GM19025 (cell line): ENCODE data around the gene ANO4.
"Not testable (repeated sequence)": the region's sequence is repeated elsewhere in the genome, so short reads cannot be mapped to it uniquely, and the experiment has no call there.

ENCODE experiments used
- ATAC-seq: cut with Tn5 transposase; IDR thresholded peaks from one replicate; pipeline ENCODE4 v1.9.1; 2021; ENCODE audit warnings: mild to moderate bottlenecking, low read depth, moderate library complexity; ENCODE audit not compliant: unreplicated experiment

The ANO4 gene

DNA sequence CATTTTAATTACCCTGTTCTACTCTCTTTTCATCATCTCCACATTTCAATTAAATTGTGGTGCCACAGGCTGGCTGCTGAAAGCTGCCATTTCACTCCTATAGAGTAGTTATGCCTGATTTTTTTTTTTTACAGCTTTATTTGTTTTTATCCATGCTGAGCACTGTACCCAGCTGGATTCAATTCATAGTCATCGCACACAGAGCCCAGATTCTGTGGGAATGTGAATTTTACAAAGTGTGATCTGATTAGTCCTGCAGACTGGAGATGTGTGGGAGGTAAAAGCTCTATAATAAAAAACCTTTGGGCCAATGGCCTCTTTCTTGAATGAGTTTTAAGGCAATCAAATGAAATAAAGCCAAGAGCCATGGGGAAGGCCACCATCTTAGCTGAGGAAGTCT, 190.2 kb downstream of the ANO4 start:
- ATAC-seq, result no peak

DNA sequence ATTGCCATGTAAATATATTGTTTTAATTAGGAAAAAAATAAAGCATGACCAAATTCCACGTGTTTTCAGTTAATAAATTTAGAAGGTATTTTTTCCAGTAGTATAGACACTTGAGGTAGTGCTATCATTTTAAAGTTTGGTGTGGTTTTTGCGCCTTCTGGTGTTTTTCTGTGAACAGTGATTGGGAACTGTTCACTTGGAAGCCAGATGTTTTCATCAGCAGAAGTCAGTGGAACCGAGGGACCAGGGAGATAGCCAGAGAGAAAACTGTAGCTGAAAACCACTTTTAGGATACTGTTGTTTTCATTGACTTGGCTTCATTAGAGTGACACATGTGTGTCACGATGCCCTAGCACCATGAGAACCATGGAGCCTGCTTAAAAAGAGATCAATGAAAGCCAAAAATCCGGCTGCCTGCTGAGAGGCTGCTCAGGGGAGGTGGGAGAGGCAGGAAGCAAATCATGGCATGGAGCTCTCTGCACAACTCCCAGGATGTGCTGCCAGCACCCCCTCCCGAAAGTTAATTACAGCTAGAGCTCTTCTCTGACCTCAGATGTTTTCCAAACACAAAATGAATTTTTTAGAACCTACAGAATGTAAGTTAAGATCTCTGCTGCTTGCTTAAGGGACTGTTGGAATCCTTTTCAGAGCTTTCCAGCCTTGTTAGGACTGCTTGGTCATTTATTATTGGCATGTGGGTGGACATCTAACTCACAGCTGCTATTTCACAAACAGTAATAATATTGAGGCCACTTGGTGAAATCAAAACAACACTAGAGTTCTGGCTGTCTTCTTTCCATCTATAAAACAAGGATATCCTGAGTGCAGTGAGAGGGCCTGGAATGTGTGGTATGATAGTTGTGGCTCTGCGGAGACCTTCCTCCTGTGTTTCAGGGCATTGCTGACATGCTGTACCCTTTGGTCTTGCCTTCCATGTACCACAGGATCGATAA, 192.3 kb downstream of the ANO4 start:
- no peak for ATAC-seq

DNA sequence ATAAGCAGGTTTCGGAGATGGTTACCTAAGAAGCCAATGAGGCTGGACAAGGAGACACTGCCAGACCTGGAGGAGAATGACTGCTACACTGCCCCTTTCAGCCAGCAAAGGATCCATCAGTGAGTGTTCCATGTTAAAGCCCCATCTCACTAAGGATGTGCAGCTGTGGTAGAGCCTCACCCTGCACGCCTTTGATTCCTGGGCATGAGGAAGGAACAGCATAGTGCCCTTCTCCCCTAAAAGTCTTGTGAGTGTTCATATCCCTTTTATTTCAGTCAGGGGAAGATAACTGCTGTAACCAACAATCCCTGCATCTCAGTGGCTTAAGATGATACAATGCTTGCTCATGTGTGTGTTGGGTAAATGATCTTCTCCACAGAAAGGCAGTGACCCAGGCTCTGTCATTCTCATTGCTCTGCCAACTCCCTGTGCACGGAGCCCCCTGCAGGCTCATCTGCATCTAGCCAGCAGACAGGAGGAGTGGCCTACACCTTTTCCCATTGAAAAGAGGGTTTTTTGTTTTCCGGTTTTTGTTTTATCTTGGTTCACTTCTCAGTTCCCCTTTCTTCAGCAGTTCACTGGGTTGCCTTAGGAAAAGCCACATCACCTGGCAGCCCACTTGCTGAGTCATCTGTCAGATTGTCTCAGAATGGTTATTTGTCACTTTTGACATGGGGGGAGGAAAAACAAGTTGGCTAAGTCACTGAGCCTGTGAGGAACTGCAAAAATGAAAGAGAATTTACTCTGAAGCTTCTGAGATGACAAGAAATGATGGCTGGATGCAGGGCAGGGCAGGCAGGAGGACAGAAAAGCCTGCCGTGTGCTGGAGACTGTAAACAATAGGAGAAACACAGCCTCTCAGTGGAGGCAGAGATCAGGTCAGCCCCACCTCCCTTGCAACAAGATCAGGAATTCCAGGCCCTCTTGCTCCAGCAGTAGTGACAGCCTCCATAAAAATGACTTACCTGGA, 193.3 kb downstream of the ANO4 start:
- ATAC-seq, result peak; percentile 95

- ATAC-seq, result not testable (repeated sequence)
Observed at GRCh38 chr12:100989509-100989908, 194.9 kb downstream of the ANO4 start.

GRCh38 chr12:100991102-100991501, 196.5 kb downstream of the ANO4 start:
- ATAC-seq, result no peak

- ATAC-seq, result no peak
Observed at GRCh38 chr12:100992194-100992593, 197.6 kb downstream of the ANO4 start.

- no peak for ATAC-seq
Observed at GRCh38 chr12:100993916-100994450, 199.4 kb downstream of the ANO4 start.

GRCh38 chr12:100995201-100995600, 200.6 kb downstream of the ANO4 start:
- peak; percentile 32 for ATAC-seq

DNA sequence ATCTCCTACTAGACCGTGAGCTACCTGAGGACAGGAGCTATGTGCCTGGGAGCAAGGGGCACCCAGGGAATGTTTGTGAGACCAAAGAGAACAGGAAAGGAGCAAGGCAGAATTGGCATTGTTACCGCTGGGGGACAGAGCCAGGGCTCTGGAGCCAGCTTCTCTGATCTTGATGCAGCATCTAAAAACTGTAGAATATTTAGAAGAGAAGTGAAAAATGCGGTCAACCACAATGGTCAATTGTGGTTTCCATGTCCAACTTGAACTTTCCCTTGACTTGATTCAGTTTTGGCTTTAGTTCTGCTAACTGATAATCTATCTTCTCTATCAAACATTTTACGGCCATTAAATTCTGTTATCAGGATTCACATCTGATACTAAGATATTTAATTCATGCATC, 201.2 kb downstream of the ANO4 start:
- ATAC-seq, result peak; percentile 62

DNA sequence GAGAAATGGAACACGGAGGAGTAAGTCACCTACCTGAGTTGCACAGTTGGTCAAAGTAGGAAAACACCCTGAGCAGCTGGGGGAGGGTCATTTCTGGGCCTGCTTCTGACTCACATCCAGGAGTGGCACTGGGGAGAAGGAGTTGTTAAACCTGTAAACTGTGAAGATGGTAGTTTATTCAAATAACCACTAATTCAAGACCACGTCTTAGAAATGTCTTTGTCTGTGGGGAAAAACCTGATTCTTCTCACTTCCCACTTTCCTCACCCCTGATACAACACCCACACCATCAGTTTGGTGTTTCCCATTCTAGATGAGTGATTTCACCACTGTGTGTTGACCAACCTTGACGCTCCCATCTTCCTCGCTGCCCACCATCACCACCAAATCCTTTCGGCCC, 207.1 kb downstream of the ANO4 start:
- peak; percentile 70 for ATAC-seq

- no peak for ATAC-seq
Observed at GRCh38 chr12:101002696-101003419, 208.3 kb downstream of the ANO4 start.

- ATAC-seq, result no peak
Observed at GRCh38 chr12:101004898-101005297, 210.3 kb downstream of the ANO4 start.

GRCh38 chr12:101009274-101009673, 214.7 kb downstream of the ANO4 start:
- no peak for ATAC-seq

DNA sequence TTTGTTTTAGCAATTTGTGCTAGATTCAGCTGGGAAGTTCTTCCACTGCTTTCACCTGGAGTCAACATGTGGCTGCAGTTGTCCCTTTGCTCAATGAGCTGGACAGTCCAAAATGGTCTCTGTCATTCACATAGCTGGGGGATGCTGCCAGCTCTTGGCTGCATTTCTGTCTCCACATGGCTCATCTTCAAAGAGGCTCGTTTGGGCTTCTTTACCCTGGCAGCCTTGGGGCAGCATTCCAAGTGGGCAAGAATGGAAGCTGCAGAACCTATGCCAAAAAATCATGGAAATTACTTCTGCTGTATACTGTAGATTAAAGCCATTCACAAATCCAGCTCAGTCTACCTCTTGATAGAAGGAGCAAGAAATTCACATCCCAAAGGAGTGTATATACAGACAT, 216.3 kb downstream of the ANO4 start:
- no peak for ATAC-seq

DNA sequence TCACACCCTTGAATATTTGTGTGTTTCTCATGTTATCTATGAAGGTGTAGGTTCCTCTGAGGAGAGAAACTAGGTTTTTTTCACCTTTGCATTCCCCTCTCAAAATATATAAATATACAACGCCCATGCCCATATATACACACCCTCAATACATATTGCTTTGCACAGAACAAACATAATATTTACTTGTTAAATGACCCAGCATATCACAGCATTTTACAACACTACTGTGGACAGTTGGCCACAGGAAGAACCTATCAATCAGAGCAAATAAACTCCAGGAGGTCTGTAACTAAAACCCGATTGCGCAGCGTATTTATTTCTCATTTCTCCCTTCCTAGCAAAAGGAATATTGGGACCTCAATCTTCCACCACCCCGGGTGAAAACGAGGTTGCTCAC, 219.4 kb downstream of the ANO4 start:
- no peak for ATAC-seq

DNA sequence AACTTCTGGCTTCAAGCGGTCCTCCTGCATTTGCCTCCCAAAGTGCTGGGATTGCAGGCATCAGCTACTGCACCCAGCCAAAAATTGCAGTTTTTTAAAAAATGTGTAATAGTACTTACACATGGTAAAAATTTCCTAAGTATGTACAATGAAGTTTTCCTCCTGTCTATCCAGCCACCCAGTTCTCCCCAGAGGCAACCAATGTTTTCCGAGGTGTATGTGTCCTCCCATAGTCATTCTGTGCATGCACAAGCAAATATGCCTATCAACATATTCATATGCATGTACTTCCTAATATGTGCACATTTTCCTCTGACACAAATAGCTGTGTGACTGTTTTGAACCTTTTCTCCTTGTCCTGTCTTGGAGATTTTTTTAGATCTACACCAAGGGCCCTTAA, 220.5 kb downstream of the ANO4 start:
- ATAC-seq, result no peak

- no peak for ATAC-seq
Observed at GRCh38 chr12:101018540-101018939, 224.0 kb downstream of the ANO4 start.

DNA sequence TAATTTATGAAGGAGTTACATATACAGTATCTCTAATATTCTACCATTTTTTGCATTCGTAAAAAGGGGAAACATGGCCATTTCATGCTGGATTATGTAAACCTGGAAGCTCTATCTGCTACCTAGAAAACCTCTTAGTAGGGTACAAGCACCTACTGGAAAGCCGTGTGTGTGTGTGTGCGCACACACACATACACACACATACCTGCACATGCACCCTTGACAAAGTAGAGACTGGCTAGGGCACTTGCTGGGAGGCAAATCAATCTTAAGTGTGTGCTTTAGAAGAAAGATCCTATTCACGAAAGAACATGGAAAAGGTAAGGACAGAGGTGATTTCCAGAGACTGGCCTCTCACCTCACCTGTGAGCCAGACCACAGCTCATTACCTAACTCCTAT, 224.6 kb downstream of the ANO4 start:
- ATAC-seq, result no peak

DNA sequence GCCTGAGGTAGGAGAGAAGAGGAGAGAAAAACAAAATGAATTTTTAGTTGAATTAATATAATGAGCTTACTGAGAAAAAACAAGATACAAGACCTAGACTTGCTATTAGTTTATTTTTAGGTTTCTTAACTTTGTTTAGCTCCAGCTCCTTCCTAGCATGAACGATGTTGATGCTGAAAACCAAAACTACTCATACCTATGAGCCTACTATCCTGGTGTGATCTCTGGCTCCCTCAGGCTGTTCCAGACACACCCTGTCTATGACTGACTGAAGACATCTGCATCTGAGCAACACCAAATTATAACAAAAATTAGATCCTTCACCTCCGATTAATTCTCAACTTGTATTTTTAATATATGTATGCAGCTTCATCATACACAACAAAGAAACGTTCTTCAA, 225.1 kb downstream of the ANO4 start:
- ATAC-seq, result no peak

DNA sequence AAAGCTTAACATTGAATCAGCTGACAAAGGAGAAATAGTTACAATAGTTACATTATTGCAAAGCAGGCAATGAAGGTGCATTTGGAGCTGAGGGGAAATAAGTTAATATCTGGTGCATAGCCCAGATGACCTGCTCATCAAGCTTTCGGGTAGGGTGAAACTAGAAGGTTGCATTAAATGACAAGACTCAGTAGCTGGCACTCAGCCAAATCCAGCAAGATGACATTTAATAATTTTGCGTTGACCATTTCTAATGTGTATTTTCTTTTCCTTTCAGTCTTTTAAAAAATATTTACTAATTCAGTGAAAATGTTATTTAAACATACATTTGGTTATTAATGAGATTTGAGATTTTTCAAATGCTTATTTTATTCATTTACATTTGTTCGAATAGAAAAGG, 226.9 kb downstream of the ANO4 start:
- ATAC-seq, result no peak
